ENCODE data around the gene S1PR1.

S1PR1 gene

GRCh38 chr1:101245246-101245927, 8.6 kb downstream of the S1PR1 start:
- DNase-seq (ENCODE audit: low read depth in 3 of 3), result no peak

GRCh38 chr1:101247404-101248287, 10.8 kb downstream of the S1PR1 start:
- no peak for DNase-seq (ENCODE audit: low read depth in 3 of 3)

GRCh38 chr1:101250222-101250621, 13.4 kb downstream of the S1PR1 start:
- DNase-seq (ENCODE audit: low read depth in 3 of 3), result no peak

GRCh38 chr1:101250656-101251272, 13.9 kb downstream of the S1PR1 start:
- DNase-seq (ENCODE audit: low read depth in 3 of 3), result no peak

GRCh38 chr1:101251504-101251903, 14.7 kb downstream of the S1PR1 start:
- DNase-seq (ENCODE audit: low read depth in 3 of 3), result no peak

GRCh38 chr1:101253976-101254674, 17.3 kb downstream of the S1PR1 start:
- no peak for DNase-seq (ENCODE audit: low read depth in 3 of 3)

- no peak for DNase-seq (ENCODE audit: low read depth in 3 of 3)
Observed at GRCh38 chr1:101257500-101258325, 20.9 kb downstream of the S1PR1 start.

GRCh38 chr1:101259744-101260148, 22.9 kb downstream of the S1PR1 start:
- no peak for DNase-seq (ENCODE audit: low read depth in 3 of 3)

- DNase-seq (ENCODE audit: low read depth in 3 of 3), result no peak
Observed at GRCh38 chr1:101260556-101261350, 23.9 kb downstream of the S1PR1 start.

- no peak for DNase-seq (ENCODE audit: low read depth in 3 of 3)
Observed at GRCh38 chr1:101261623-101262022, 24.8 kb downstream of the S1PR1 start.

- DNase-seq (ENCODE audit: low read depth in 3 of 3), result no peak
Observed at GRCh38 chr1:101262060-101262459, 25.2 kb downstream of the S1PR1 start.

- no peak for DNase-seq (ENCODE audit: low read depth in 3 of 3)
Observed at GRCh38 chr1:101262630-101263348, 26.0 kb downstream of the S1PR1 start.

GRCh38 chr1:101264697-101265096, 27.9 kb downstream of the S1PR1 start:
- no peak for DNase-seq (ENCODE audit: low read depth in 3 of 3)

- no peak for DNase-seq (ENCODE audit: low read depth in 3 of 3)
Observed at GRCh38 chr1:101265684-101266083, 28.9 kb downstream of the S1PR1 start.

GRCh38 chr1:101267082-101267481, 30.3 kb downstream of the S1PR1 start:
- no peak for DNase-seq (ENCODE audit: low read depth in 3 of 3)

GRCh38 chr1:101268893-101269292, 32.1 kb downstream of the S1PR1 start:
- no peak for DNase-seq (ENCODE audit: low read depth in 3 of 3)

- no peak for DNase-seq (ENCODE audit: low read depth in 3 of 3)
Observed at GRCh38 chr1:101275672-101276071, 38.9 kb downstream of the S1PR1 start.

GRCh38 chr1:101276818-101277217, 40.0 kb downstream of the S1PR1 start:
- no peak for DNase-seq (ENCODE audit: low read depth in 3 of 3)

- DNase-seq (ENCODE audit: low read depth in 3 of 3), result no peak
Observed at GRCh38 chr1:101278238-101278637, 41.4 kb downstream of the S1PR1 start.

GRCh38 chr1:101278845-101279244, 42.0 kb downstream of the S1PR1 start:
- no peak for DNase-seq (ENCODE audit: low read depth in 3 of 3)
